Measurements from ENCODE around the gene PIP5K1C.

The PIP5K1C gene

GRCh38 chr19:3700242-3701032 is at the start of gene PIP5K1C:
Gene PIP5K1C, minus strand, starts transcription at chr19:3700468. Its CDS starts 78 bp downstream, at chr19:3700390.
- DNase-seq (ENCODE audit: insufficient read length, low spot score) (peak; percentile 85), FAIRE-seq (no peak)
- peak; percentile 66 for TF ChIP-seq CTCF (IDR thresholded peaks at IDR 0.05; ENCODE audit: insufficient read depth, missing control alignments)

- FAIRE-seq (no peak), DNase-seq (ENCODE audit: insufficient read length, low spot score) (no peak)
- TF ChIP-seq CTCF (IDR thresholded peaks at IDR 0.05; ENCODE audit: insufficient read depth, missing control alignments): no peak
These were observed 48.7 kb upstream of the PIP5K1C start for GRCh38 chr19:3748965-3749364.

GRCh38 chr19:3746371-3747056 is 46.2 kb upstream of the PIP5K1C start:
- no peak for TF ChIP-seq CTCF (IDR thresholded peaks at IDR 0.05; ENCODE audit: insufficient read depth, missing control alignments)
- FAIRE-seq: no peak
- no peak for DNase-seq (ENCODE audit: insufficient read length, low spot score)

- FAIRE-seq (no peak), DNase-seq (ENCODE audit: insufficient read length, low spot score) (no peak)
- no peak for TF ChIP-seq CTCF (IDR thresholded peaks at IDR 0.05; ENCODE audit: insufficient read depth, missing control alignments)
These were observed 45.2 kb upstream of the PIP5K1C start for GRCh38 chr19:3745363-3746045.

- FAIRE-seq (no peak), DNase-seq (ENCODE audit: insufficient read length, low spot score) (no peak)
- no peak for TF ChIP-seq CTCF (IDR thresholded peaks at IDR 0.05; ENCODE audit: insufficient read depth, missing control alignments)
These were observed 43.2 kb upstream of the PIP5K1C start for GRCh38 chr19:3743486-3743885.

GRCh38 chr19:3740431-3740830 is 40.2 kb upstream of the PIP5K1C start:
- DNase-seq (ENCODE audit: insufficient read length, low spot score): no peak
- no peak for TF ChIP-seq CTCF (IDR thresholded peaks at IDR 0.05; ENCODE audit: insufficient read depth, missing control alignments)
- FAIRE-seq: no peak

All from D721Med (cell line).